HG03196 (cell line): Measurements from ENCODE around the gene ACER3.
A peak's percentile ranks its signal among the peaks of the same experiment; 100 is the strongest.
"Not testable (repeated sequence)": the region's sequence is repeated elsewhere in the genome, so short reads cannot be mapped to it uniquely, and the experiment has no call there.

Experiments used
- ATAC-seq: cut with Tn5 transposase; IDR thresholded peaks from one replicate; pipeline ENCODE4 v1.9.1; 2021; ENCODE audit not compliant: unreplicated experiment

The ACER3 gene

DNA sequence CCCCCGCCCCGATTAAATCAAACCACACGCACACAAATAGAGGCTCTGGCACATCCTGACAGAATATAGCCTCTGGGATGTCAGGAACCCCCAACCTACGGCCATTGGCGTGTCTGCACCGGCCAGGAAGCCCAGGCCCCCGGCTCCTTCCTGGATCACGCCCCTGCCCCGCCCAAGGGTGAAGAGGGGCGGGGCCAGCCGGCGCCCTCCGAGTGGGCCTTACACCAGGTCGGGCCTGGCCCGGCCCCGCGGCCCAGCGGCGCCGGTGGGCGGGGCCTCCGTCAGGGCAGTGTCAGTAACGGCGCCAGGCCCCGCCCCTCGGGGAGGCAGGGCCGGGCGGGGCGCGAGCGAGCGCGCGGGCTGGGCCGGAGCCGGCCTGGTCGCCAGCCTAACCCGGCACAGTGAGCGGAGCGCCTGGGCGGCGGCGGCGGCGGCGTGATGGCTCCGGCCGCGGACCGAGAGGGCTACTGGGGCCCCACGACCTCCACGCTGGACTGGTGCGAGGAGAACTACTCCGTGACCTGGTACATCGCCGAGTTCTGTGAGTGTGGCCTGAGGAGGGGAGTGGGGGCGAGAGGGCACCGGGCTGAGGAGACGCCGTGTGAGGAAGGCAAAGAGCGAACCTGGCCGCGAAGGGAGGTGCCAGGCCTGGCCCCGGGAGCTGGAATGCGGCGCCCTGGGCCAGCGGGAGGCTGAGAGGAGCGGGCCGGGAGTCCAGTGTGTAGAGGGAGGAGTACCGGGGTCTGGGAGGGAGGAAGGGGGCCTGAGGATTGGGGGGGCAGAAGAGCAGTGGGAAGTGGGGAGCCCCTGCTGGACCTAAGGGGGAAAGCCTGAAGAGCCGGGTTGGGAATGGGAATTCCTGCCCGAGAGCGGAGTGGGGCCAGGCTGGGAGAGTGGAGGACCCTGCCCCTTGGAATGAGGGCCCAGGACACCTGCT, at the start of gene ACER3:
TSS of gene ACER3 (plus strand) at position 380 of the 937 bp plus-strand sequence. CDS start at position 439, 59 bp downstream.
- peak; percentile 98 for ATAC-seq

DNA sequence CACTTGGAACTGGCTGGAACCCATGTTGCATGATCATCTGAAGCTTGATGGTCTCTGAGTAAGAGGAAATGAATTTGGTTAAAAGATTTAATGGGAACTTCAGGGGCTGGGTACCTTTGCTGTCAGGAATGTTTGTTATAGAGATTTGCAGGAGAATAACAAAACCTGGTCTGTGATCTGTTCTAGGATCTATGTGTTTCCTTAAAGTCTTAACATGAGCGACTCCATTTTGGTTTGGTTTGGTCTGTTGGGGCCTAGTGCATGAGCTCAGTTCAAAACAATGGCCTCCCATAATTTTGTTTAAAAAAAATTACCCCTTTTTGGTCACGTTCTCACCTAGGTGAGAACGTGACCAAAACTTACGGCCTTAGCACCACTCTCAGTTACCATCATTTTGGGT, 49.5 kb upstream of the ACER3 start:
- ATAC-seq: no peak

DNA sequence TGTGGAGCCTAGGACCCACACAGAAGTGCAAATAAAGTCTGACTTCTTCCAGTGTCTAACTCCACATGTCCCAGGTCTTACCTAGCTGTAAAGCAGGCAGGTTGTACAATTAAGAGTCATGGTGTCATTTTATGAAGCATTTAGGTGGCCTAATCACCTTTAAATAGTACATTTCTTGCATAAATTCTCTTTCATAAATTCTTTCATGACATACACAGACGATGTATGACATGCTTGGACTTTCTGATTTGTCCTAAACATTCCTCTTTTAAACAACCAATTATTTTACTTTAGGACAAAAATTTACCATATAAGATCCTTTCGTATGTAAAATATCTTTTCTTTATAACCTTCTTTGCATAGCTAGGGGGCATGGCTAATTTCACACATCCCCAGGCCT, 46.3 kb upstream of the ACER3 start:
- ATAC-seq: no peak

DNA sequence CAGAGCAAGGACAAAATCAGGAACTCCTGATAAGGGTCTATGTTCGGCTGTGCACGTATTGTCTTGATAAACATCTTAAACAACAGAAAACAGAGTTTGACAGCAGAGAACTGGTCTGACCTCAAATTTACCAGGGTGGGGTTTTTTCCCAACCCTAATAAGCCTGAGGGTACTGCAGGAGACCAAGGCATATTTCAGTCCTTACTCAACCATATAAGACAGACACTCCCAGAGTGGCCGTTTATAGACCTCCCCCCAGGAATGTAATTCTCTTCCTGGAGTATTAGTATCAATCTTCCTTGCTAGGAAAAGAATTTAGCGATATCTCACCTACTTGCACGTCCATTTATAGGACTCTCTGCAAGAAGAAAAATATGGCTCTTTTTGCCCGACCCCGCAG, 45.0 kb upstream of the ACER3 start:
- ATAC-seq: not testable (repeated sequence)

DNA sequence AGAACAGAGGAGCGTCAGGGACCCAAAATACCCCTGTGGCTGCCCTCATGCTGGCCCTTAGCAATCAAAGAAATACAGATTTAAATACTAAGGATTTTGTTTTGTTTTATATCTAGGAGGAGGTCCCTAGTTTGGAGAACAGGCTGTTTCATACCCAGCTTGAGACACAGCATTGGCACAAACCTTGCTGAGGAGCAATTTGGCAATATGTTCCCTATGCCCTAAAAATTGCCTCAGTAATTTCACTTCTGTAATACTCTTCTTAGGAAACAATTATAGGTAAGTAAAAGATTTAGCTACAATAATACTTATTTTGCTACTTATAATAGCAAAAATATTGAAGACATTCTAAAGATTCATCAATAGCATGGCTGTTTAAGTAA, 40.5 kb upstream of the ACER3 start:
- no peak for ATAC-seq

DNA sequence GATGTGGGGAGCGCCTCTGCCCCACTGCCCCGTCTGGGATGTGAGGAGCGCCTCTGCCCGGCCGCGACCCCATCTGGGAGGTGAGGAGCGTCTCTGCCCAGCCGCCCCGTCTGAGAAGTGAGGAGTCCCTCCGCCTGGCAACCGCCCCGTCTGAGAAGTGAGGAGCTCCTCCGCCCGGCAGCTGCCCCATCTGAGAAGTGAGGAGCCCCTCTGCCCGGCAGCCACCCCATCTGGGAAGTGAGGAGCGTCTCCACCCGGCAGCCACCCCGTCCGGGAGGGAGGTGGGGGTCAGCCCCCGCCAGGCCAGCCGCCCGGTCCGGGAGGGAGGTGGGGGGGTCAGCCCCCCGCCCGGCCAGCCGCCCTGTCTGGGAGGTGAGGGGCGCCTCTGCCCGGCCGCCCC, 39.3 kb upstream of the ACER3 start:
- not testable (repeated sequence) for ATAC-seq

DNA sequence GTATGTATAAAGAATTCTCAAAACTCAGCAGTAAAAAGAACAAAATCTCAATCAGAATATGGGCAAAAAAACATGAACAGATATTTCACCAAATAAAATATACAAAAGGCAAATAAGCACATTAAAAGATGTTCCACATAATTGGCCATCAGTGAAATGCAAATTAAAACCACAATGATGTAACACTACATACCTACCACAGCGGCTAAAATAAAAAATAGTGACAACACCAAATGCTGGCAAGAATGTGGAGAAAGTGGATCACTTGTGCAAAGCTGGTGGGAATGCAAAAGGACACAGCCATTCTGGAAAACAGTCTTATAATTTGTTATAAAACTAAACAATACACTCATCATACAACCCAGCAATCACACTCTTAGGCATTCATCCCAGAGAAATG, 38.3 kb upstream of the ACER3 start:
- no peak for ATAC-seq

DNA sequence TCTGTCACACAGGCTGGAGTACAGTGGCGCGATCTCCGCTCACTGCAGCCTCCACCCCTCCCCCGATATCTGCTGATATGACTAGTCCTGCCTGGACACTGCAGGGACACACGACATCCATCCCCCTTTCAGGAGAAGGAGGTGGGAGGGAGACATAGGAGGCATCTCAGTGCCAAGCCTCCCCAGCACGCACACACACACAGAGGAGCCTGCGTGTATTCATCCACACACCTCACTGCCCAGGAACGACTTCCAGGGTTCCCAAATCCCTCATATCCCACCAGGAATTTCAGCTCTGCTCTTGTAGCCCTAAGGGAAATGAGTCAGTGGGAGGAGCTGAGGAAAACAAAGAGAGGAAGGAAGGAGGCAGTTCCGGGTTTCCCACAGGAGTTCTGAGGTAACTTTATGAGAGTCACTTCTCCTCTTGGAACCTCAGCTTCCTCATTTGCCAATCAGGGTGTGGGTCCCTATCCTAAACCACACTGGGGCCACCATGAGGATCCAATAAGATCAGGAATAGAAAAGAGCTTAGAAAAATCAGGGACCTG, 37.2 kb upstream of the ACER3 start:
- no peak for ATAC-seq

DNA sequence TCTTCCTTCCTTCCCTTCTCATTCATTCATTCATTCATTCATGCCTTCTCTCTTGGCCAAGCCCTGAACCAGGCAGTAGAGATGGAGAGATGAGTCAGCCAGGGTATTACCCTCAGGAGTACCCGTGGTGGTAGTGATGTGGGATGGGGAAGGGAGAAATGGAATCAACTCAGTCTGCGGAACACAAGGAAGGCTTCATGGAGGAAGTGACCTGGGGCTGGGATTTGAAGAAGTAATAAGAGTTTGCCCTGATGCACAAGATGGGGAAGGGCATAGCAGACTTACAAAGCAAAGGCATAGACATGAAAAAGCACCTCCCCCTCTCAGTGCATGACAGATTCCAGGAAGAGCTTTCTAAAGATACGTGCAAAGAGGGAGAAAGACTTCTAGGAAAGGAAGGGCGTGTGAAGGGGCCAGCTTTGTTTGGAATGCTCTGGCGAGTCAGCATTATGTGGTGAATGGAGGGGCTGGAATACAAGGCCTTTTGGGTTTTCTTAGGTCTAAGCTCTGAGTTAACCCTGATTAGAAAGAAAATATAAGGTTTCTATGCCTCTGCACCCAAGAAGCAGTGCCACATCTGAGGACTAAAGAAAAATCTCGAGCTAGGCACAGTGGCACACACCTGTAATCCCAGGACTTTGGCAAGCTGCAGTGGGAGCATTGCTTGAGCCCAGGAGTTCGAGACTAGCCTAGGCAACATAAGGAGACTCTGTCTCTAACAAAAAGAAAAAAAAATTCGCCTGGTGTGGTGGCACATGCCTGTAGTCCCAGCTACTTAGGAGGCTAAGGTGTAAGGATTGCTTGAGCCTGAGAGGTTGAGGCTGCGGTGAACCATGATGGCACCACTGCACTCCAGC, 36.4 kb upstream of the ACER3 start:
- ATAC-seq: no peak

DNA sequence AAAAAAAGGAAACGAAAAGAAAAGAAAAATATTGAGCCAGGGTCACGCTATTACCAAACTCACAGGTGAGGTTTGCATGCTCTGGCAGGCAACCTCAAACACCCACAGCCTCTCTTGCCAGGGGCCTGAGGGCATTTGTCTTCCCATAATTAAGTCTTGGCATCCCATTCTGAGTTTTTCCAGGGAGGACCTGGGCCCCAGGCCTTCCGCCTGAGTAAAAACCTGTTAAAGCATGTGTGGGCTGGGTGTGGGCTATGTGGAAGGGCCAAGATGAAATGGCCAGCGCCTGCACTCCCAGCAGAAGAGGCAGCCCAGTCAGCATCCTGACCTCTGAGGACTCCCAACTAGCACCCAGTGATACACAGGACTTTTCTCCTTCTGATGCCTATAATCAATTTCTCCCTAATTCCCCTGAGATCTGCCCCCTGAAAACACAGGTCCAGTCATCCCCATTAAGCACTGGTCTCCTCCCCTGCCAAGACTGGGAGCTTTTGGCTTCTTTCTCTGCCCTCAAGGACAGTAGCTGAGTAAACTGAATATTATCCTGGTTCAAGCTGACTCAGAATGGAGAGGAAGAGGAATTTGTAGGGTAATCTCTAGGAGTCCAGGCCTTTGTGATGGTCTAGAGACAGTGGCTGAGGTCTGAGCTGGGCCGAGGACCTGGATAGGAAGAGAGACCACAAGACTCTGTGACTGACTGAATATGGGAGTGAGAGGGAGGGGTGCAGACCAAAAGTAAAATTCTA, 35.6 kb upstream of the ACER3 start:
- no peak for ATAC-seq

DNA sequence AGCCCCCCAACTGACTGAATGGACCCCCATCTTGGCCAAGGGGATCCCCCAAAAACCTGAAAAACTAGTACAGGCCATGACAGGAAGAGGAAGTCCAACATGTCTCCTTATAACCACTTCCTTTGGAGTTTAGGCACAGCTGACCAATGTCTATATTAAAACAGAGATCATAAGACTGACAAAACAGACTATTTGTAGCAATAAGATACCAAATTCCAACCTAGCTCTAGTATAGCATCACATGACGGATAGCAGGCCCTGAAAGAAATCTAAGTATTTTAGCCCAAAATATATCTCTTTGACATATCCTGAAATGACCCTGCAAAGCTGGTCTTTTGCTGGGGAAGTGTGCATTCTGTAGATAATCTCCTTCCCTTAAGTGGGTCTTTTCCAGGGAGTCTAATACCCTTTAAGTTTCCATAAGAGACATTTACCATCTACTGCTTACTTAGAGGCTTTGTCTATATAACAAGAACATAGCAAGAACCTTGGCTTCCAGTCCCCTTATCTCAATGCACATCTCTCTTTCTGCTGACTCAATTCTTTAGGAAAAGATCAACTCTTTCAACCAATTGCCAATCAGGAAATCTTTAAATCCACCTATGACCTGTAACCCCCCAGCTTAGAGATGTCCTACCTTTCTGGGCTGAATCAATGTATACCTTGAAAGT, 34.9 kb upstream of the ACER3 start:
- ATAC-seq: no peak

DNA sequence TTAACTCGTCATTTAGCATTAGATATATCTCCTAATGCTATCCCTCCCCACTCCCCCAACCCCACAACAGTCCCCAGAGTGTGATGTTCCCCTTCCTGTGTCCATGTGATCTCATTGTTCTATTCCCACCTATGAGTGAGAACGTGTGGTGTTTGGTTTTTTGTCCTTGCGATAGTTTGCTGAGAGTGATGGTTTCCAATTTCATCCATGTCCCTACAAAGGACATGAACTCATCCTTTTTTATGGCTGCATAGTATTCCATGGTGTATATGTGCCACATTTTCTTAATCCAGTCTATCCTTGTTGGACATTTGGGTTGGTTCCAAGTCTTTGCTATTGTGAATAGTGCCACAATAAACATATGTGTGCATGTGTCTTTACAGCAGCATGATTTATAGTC, 34.2 kb upstream of the ACER3 start:
- ATAC-seq: not testable (repeated sequence)

DNA sequence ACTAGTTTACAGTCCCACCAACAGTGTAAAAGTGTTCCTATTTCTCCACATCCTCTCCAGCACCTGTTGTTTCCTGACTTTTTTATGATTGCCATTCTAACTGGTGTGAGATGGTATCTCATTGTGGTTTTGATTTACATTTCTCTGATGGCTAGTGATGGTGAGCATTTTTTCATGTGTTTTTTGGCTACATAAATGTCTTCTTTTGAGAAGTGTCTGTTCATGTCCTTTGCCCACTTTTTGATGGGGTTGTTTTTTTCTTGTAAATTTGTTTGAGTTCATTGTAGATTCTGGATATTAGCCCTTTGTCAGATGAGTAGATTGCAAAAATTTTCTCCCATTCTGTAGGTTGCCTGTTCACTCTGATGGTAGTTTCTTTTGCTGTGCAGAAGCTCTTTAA, 33.7 kb upstream of the ACER3 start:
- ATAC-seq: not testable (repeated sequence)

DNA sequence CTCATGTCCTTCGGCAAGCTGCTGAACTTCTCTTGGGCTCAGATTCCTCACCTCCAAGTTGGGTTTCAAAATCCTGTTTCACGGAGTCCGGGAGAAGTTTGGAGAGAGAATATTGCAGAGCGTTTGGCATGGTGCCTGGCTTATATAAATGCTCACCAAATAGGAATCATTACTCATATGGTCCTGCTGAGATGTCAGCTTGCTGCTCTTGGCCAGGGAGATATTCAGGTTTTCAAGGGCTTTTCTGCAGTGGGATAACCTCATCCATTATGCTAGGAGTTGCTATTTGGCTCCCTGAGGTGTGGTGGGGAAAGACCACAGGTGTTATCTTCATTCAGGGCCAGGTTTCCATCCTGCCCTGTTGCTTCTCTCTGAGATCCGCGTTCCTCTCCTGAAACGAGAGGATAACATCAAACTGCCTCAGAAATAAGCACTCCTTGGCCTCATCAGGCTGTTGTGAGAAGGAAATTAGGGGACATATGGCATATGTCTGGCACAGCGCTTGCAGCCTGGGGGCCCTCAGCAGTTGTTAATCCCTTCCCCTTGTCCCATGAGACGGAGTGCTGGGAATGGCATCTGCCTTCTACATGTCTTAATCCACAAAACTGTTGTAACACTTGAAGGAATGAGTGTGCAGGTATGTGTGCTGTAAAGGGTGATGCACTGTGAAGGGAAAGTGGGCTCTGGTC, 29.9 kb upstream of the ACER3 start:
- no peak for ATAC-seq

DNA sequence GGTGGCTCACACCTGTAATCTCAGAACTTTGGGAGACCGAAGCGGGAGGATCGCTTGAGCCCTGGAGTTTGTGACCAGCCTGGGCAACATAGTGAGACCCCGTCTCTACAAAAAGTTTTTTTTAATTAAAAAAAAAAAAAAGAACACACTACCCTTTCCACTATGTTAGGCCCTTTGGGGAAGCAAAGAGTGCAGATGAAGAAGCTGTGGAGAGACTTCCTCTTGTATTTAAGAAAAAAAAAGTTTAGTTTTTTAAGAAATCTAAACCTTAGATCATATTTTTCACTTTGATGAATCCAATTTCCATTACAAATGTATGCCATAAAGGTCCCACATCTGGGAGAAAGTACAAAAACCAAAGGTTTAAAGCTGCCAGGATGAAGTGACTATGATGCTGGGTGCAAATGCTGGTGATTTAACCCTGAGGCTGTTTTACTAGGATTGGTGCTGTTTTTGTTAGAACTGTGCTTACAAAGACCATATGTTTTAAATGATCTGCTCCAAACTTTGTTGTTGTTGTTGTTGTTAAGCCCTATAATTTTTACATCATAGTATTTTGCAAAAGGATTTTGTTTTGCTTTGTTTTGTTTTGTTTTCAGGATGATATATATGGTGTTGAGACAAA, 28.9 kb upstream of the ACER3 start:
- no peak for ATAC-seq

DNA sequence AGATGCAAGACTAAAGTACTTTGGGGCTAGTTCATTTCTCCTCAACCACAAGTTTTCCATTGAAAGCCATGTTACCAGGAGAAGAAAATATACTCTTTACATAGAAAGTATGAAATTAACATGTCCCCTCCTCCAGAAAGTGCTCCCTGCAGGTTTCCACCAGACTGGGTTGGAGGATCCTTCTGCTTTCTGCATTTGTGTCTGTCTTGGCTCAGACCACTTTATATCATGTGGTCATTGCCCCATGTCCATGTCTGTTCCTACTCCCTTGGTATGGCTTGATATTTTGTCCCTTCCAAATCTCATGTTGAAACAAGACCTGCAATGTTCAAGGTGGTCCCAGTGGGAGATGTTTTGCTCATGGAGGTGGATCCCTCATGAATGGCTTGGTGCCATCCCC, 28.4 kb upstream of the ACER3 start:
- ATAC-seq: no peak

DNA sequence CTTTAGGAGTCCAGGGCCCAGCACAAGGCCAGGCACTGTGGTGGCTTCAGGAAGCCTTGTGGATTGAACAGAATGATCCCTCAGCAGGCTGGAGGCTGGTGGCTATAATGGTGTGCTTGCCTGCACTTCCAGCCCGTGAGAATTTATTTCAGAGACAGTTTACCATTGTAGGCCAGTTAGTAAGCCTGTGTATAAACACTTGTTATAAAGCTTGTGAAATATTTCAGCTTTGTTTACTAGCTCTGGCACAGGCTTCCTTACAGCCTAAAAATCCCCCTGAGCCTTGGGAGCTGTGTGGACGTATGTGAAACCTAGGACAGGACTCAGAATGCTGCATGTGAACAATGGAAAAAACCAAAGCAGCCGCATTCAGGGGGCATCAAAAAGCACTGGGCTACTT, 26.6 kb upstream of the ACER3 start:
- ATAC-seq: no peak

DNA sequence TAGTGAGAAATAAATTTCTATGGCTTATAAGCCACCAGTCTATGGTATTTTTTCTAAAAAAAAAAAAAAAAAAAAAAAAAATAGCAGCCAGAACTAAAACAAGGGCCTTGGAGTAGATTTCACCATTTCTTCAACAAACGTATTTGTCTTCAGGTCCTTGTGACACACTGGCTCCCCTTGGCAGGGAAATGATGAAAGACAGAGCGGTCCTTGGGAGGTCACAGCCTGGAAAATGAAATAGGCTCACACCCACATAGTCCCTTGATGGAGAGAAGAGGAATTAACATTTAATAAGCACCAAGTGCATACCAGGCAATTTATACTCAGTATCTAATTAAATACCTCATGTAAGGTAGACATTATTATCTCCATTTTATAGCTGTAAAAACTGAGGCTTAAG, 25.7 kb upstream of the ACER3 start:
- ATAC-seq: no peak

DNA sequence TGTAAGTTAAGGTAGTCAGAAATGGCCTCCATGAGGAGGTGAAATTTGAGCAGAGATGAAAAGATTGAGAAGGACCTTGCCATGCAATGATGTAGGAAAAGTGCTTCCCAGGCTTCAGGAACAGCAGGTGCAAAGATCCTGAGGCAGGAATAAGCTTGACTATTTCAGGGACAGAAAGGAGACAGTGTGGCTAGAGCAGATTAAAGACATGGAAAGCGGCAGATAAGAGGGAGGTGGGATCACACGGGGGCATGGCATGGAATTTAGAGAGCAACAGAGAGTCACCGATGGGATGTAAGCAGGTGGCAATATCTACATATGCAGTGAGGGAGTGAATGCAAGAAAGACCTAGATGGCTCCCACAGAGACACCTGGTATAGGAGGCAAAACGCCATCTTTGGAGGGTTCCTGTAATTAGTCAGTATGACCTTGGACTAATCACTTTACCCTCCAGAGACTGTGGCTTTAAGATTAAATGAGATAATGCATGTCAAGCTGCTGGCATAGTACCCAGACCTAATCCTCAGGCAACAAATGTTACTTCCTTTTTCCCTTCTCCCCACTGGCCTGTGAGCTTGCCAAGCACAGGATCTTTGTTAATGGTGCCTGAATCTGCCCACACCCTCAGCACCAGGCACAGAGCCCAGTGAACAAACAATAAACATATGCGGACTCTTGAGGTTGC, 24.6 kb upstream of the ACER3 start:
- no peak for ATAC-seq
